ENCODE results near the gene CETN1. TPM values are rescaled to one million over a fixed set of nuclear protein-coding genes. Genes with fewer than 3 reads are reported as not detected.

The CETN1 gene
- total RNA-seq, 2 donors from 2014 or later: not detected

- DNase-seq (no peak), ATAC-seq (no peak)
- no peak overlapping the region for H3K27ac Mint-ChIP-seq
- no peaks in the 10 kb centered on the region for H3K36me3 Mint-ChIP-seq (ENCODE audit: low read depth)
- no peak overlapping the region for H3K4me3 Mint-ChIP-seq
- H3K4me1 Mint-ChIP-seq: no peaks in the 10 kb centered on the region
- no peaks in the 10 kb centered on the region for H3K9me3 ChIP-seq (ENCODE audit: control insufficient read depth, low read length, poor library complexity, severe bottlenecking)
- peaks cover 36% of the 10 kb centered on the region for H3K27me3 Mint-ChIP-seq
These were observed 9.9 kb upstream of the CETN1 start for GRCh38 chr18:570256-570655.

GRCh38 chr18:570697-571096 lies 9.5 kb upstream of the CETN1 start:
- H3K4me3 Mint-ChIP-seq: no peak overlapping the region
- no peaks in the 10 kb centered on the region for H3K36me3 Mint-ChIP-seq (ENCODE audit: low read depth)
- DNase-seq (no peak), ATAC-seq (no peak)
- H3K27me3 Mint-ChIP-seq: peaks cover 37% of the 10 kb centered on the region
- no peak overlapping the region for H3K27ac Mint-ChIP-seq
- no peaks in the 10 kb centered on the region for H3K9me3 ChIP-seq (ENCODE audit: control insufficient read depth, low read length, poor library complexity, severe bottlenecking)
- H3K4me1 Mint-ChIP-seq: no peaks in the 10 kb centered on the region

GRCh38 chr18:572091-572830 lies 7.9 kb upstream of the CETN1 start:
- Mint-ChIP-seq H3K4me3 (no peak overlapping the region), H3K27me3 (peaks cover 37% of the 10 kb centered on the region)

GRCh38 chr18:572831-573289 lies 7.3 kb upstream of the CETN1 start:
- Mint-ChIP-seq H3K36me3 (ENCODE audit: low read depth) (no peaks in the 10 kb centered on the region), H3K27ac (no peak overlapping the region), H3K27me3 (peaks cover 34% of the 10 kb centered on the region), H3K4me1 (no peaks in the 10 kb centered on the region), H3K4me3 (no peak overlapping the region)
- no peak for DNase-seq
- no peak for ATAC-seq
- H3K9me3 ChIP-seq (ENCODE audit: control insufficient read depth, low read length, poor library complexity, severe bottlenecking): no peaks in the 10 kb centered on the region

More at GRCh38 chr18:572091-572830, 7.9 kb upstream of the CETN1 start:
- no peaks in the 10 kb centered on the region for H3K9me3 ChIP-seq (ENCODE audit: control insufficient read depth, low read length, poor library complexity, severe bottlenecking)
- DNase-seq (no peak), ATAC-seq (no peak)
- Mint-ChIP-seq H3K27ac (no peak overlapping the region), H3K36me3 (ENCODE audit: low read depth) (no peaks in the 10 kb centered on the region), H3K4me1 (no peaks in the 10 kb centered on the region)

- Mint-ChIP-seq H3K4me3 (no peak overlapping the region), H3K36me3 (ENCODE audit: low read depth) (no peaks in the 10 kb centered on the region), H3K27me3 (peaks cover 34% of the 10 kb centered on the region), H3K4me1 (no peaks in the 10 kb centered on the region), H3K27ac (no peak overlapping the region)
- H3K9me3 ChIP-seq (ENCODE audit: control insufficient read depth, low read length, poor library complexity, severe bottlenecking): no peaks in the 10 kb centered on the region
- ATAC-seq (no peak), DNase-seq (no peak)
These were observed 6.8 kb upstream of the CETN1 start for GRCh38 chr18:573385-573784.

- no peaks in the 10 kb centered on the region for H3K9me3 ChIP-seq (ENCODE audit: control insufficient read depth, low read length, poor library complexity, severe bottlenecking)
- no peak overlapping the region for H3K27ac Mint-ChIP-seq
- H3K27me3 Mint-ChIP-seq: peaks cover 34% of the 10 kb centered on the region
- DNase-seq: no peak
- no peaks in the 10 kb centered on the region for H3K36me3 Mint-ChIP-seq (ENCODE audit: low read depth)
- ATAC-seq: no peak
- no peaks in the 10 kb centered on the region for H3K4me1 Mint-ChIP-seq
- no peak overlapping the region for H3K4me3 Mint-ChIP-seq
These were observed 5.9 kb upstream of the CETN1 start for GRCh38 chr18:574149-574860.

- Mint-ChIP-seq H3K27me3 (peaks cover 28% of the 10 kb centered on the region), H3K27ac (no peak overlapping the region), H3K36me3 (ENCODE audit: low read depth) (no peaks in the 10 kb centered on the region), H3K4me3 (no peak overlapping the region), H3K4me1 (no peaks in the 10 kb centered on the region)
- DNase-seq: no peak
- H3K9me3 ChIP-seq (ENCODE audit: control insufficient read depth, low read length, poor library complexity, severe bottlenecking): no peaks in the 10 kb centered on the region
- no peak for ATAC-seq
These were observed 5.1 kb upstream of the CETN1 start for GRCh38 chr18:574865-575645.

GRCh38 chr18:576924-577323 lies 3.3 kb upstream of the CETN1 start:
- no peak for ATAC-seq

GRCh38 chr18:577643-578375 lies 2.4 kb upstream of the CETN1 start:
- Mint-ChIP-seq H3K27me3 (peaks cover 36% of the 10 kb centered on the region), H3K4me1 (no peaks in the 10 kb centered on the region), H3K27ac (no peak overlapping the region), H3K4me3 (no peak overlapping the region), H3K36me3 (ENCODE audit: low read depth) (peaks cover under 1% of the 10 kb centered on the region)
- ATAC-seq: no peak
- DNase-seq: no peak
- no peaks in the 10 kb centered on the region for H3K9me3 ChIP-seq (ENCODE audit: control insufficient read depth, low read length, poor library complexity, severe bottlenecking)

More at GRCh38 chr18:576924-577323, 3.3 kb upstream of the CETN1 start:
- no peak for DNase-seq
- Mint-ChIP-seq H3K36me3 (ENCODE audit: low read depth) (no peaks in the 10 kb centered on the region), H3K27me3 (peaks cover 32% of the 10 kb centered on the region), H3K27ac (no peak overlapping the region), H3K4me3 (no peak overlapping the region), H3K4me1 (no peaks in the 10 kb centered on the region)
- H3K9me3 ChIP-seq (ENCODE audit: control insufficient read depth, low read length, poor library complexity, severe bottlenecking): no peaks in the 10 kb centered on the region

- no peaks in the 10 kb centered on the region for H3K9me3 ChIP-seq (ENCODE audit: control insufficient read depth, low read length, poor library complexity, severe bottlenecking)
- H3K27ac Mint-ChIP-seq: no peak overlapping the region
- peaks cover 3% of the 10 kb centered on the region for H3K36me3 Mint-ChIP-seq (ENCODE audit: low read depth)
- ATAC-seq (no peak), DNase-seq (no peak)
- H3K4me1 Mint-ChIP-seq: no peaks in the 10 kb centered on the region
- H3K4me3 Mint-ChIP-seq: no peak overlapping the region
- peaks cover 37% of the 10 kb centered on the region for H3K27me3 Mint-ChIP-seq
These were observed 942 bp upstream of the CETN1 start for GRCh38 chr18:579238-579637.

GRCh38 chr18:581096-581495 lies 916 bp downstream of the CETN1 start:
- ATAC-seq: no peak

GRCh38 chr18:582465-582864 lies 2.3 kb downstream of the CETN1 start:
- no peak overlapping the region for H3K4me3 Mint-ChIP-seq
- DNase-seq (no peak), ATAC-seq (no peak)
- no peaks in the 10 kb centered on the region for H3K9me3 ChIP-seq (ENCODE audit: control insufficient read depth, low read length, poor library complexity, severe bottlenecking)
- peaks cover 3% of the 10 kb centered on the region for H3K36me3 Mint-ChIP-seq (ENCODE audit: low read depth)
- H3K27ac Mint-ChIP-seq: no peak overlapping the region
- H3K4me1 Mint-ChIP-seq: no peaks in the 10 kb centered on the region
- peaks cover 21% of the 10 kb centered on the region for H3K27me3 Mint-ChIP-seq

More at GRCh38 chr18:581096-581495, 916 bp downstream of the CETN1 start:
- DNase-seq: no peak
- Mint-ChIP-seq H3K4me1 (no peaks in the 10 kb centered on the region), H3K36me3 (ENCODE audit: low read depth) (peaks cover 3% of the 10 kb centered on the region), H3K27ac (no peak overlapping the region), H3K4me3 (no peak overlapping the region), H3K27me3 (peaks cover 25% of the 10 kb centered on the region)
- no peaks in the 10 kb centered on the region for H3K9me3 ChIP-seq (ENCODE audit: control insufficient read depth, low read length, poor library complexity, severe bottlenecking)

- H3K9me3 ChIP-seq (ENCODE audit: control insufficient read depth, low read length, poor library complexity, severe bottlenecking): no peaks in the 10 kb centered on the region
- ATAC-seq: no peak
- H3K27ac Mint-ChIP-seq: no peak overlapping the region
- H3K27me3 Mint-ChIP-seq: peaks cover 8% of the 10 kb centered on the region
- H3K4me1 Mint-ChIP-seq: peaks cover 4% of the 10 kb centered on the region
- H3K36me3 Mint-ChIP-seq (ENCODE audit: low read depth): no peaks in the 10 kb centered on the region
- no peak overlapping the region for H3K4me3 Mint-ChIP-seq
- no peak for DNase-seq
These were observed 14.9 kb downstream of the CETN1 start for GRCh38 chr18:595068-595467.
